Lung (tissue), 12 donors: ENCODE results near the gene RNF144A. TPM values are rescaled to one million over a fixed set of nuclear protein-coding genes. Genes with fewer than 3 reads are reported as not detected.

Source experiments
- ATAC-seq: fragments of 200-7000 bp; cut with Tn5 transposase; one replicate; pipeline ENCODE4 v1.9.1; 2020; ENCODE audit warnings: moderate number of reproducible peaks; ENCODE audit not compliant: insufficient read depth, low FRiP score
- DNase-seq, 3 donors: peaks; one replicate each; pipeline ENCODE4 v3.0.0-alpha.2; 2013 to 2017
- H3K27ac ChIP-seq, 2 donors: one replicate each; pipeline ENCODE4 v1.5.1; 2013; ENCODE audit warnings: mild to moderate bottlenecking in 2 of 2, moderate library complexity in 2 of 2, control low read depth in 1 of 2, inconsistent platforms in 1 of 2, low read depth in 1 of 2, low read length in 1 of 2
- H3K27me3 ChIP-seq, 3 donors: one replicate each; pipeline ENCODE4 v1.5.1; 2013; ENCODE audit warnings: low read length in 2 of 3; ENCODE audit not compliant: control insufficient read depth in 3 of 3, insufficient read depth in 3 of 3
- H3K36me3 ChIP-seq, 4 donors: one replicate each; pipeline ENCODE4 v1.5.1; 2013; ENCODE audit warnings: low read length in 4 of 4, mild to moderate bottlenecking in 1 of 4, moderate library complexity in 1 of 4; ENCODE audit not compliant: control insufficient read depth in 4 of 4, insufficient read depth in 4 of 4
- H3K4me1 ChIP-seq, 5 donors: one replicate each; pipeline ENCODE4 v1.5.1; 2013; ENCODE audit warnings: low read length in 5 of 5, mild to moderate bottlenecking in 2 of 5, moderate library complexity in 1 of 5; ENCODE audit not compliant: control insufficient read depth in 5 of 5, insufficient read depth in 5 of 5
- H3K4me3 ChIP-seq: one replicate; pipeline ENCODE4 v1.5.1; 2013; ENCODE audit warnings: mild to moderate bottlenecking, control low read depth, moderate library complexity
- H3K9ac ChIP-seq, 2 donors: one replicate each; pipeline ENCODE4 v1.5.1; 2013; ENCODE audit warnings: low read length in 2 of 2, control low read depth in 1 of 2; ENCODE audit not compliant: insufficient read depth in 1 of 2
- H3K9me3 ChIP-seq, 4 donors: one replicate each; pipeline ENCODE4 v1.5.1; 2013; ENCODE audit warnings: low read length in 3 of 4, mild to moderate bottlenecking in 1 of 4, moderate library complexity in 1 of 4; ENCODE audit not compliant: control insufficient read depth in 4 of 4, insufficient read depth in 3 of 4
- CTCF ChIP-seq: IDR thresholded peaks from 2 replicates; pipeline ENCODE4 v1.5.1; 2012; ENCODE audit warnings: mild to moderate bottlenecking; ENCODE audit errors: control extremely low read depth, extremely low read depth
- WGBS, 2 donors: extraction: QIAGEN DNeasy Blood & Tissue Kit; methylation state at CpG; one replicate each; pipeline ENCODE4 v1.1.7; 2013; 5-methylcytosine and 5-hydroxymethylcytosine counted together
- polyA plus RNA-seq, 2 donors: library from polyadenylated mRNA; stranded (reverse); fragments of 200-250 nt; gene quantifications; one replicate each; pipeline ENCODE4 v1.2.1, GENCODE V29; 2013
- total RNA-seq, 2 donors: library from RNA; depleted of rRNA in 1 of 2; stranded (reverse); fragments of >200 nt in 1 of 2; gene quantifications; one replicate each; pipeline ENCODE4 v1.2.1, GENCODE V29; 2014 to 2021
- donor health status: control.
- donor health status: control.
- donor health status: Bipolar disorder and iron deficiency.
- donor health status: healthy.
- donor health status: DM: yes; HTN: yes; CAD: no.

Gene RNF144A
- total and polyA plus RNA-seq, 4 donors: 2.7 to 25.3 (median 5.8) TPM

GRCh38 chr2:7013471-7014160, 96.4 kb downstream of the RNF144A start:
- ATAC-seq (no peak), DNase-seq (peak in 1 of 3 donors; percentile 57)
- Histone ChIP-seq H3K36me3 (peaks cover 0 to 1% (median 0%) of the 10 kb centered on the region in 4 donors), H3K27ac (no peak overlapping the region), H3K4me3 (no peak overlapping the region), H3K4me1 (peaks cover under 1 to 57% (median 29%) of the 10 kb centered on the region in 5 donors), H3K9ac (no peak overlapping the region), H3K9me3 (no peaks in the 10 kb centered on the region), H3K27me3 (no peaks in the 10 kb centered on the region)
- no peak for TF ChIP-seq CTCF
- WGBS, 2 donors: 47 to 71% methylated on average over 3 of the region's 3 CpGs

- WGBS, 2 donors: 60 to 64% methylated on average over 5 of the region's 5 CpGs
- no peak for DNase-seq
- H3K27me3 ChIP-seq: no peaks in the 10 kb centered on the region
- H3K9me3 ChIP-seq: no peaks in the 10 kb centered on the region
- peaks cover 0 to 3% (median under 1%) of the 10 kb centered on the region in 4 donors for H3K36me3 ChIP-seq
- H3K27ac ChIP-seq: no peak overlapping the region
- no peak overlapping the region for H3K9ac ChIP-seq
- H3K4me1 ChIP-seq: peaks cover 0 to 56% (median 29%) of the 10 kb centered on the region in 5 donors
- no peak for ATAC-seq
- TF ChIP-seq CTCF: peak; percentile 7
- no peak overlapping the region for H3K4me3 ChIP-seq
Observed at GRCh38 chr2:7014174-7014640, 97.0 kb downstream of the RNF144A start.

- H3K9me3 ChIP-seq: no peaks in the 10 kb centered on the region
- peak overlapping the region in 1 of 2 donors; percentile 5 for H3K27ac ChIP-seq
- H3K9ac ChIP-seq: no peak overlapping the region
- H3K36me3 ChIP-seq: peaks cover 0 to 6% (median under 1%) of the 10 kb centered on the region in 4 donors
- no peak overlapping the region for H3K4me3 ChIP-seq
- peaks cover 0 to 53% (median 23%) of the 10 kb centered on the region in 5 donors for H3K4me1 ChIP-seq
- no peaks in the 10 kb centered on the region for H3K27me3 ChIP-seq
- peak in 1 of 3 donors; percentile 50 for DNase-seq
- WGBS, 2 donors: 64 to 71% methylated on average over 12 of the region's 12 CpGs
- no peak for ATAC-seq
- TF ChIP-seq CTCF: no peak
Observed at GRCh38 chr2:7015007-7015950, 98.1 kb downstream of the RNF144A start.
